HG02588 (cell line): Measurements from ENCODE around the gene LRRC3.
"Not testable (repeated sequence)": the region's sequence is repeated elsewhere in the genome, so short reads cannot be mapped to it uniquely, and the experiment has no call there.

Experiments
- ATAC-seq: cut with Tn5 transposase; IDR thresholded peaks from one replicate; pipeline ENCODE4 v1.9.1; 2021; ENCODE audit warnings: mild to moderate bottlenecking, moderate library complexity; ENCODE audit not compliant: unreplicated experiment

LRRC3 gene

DNA sequence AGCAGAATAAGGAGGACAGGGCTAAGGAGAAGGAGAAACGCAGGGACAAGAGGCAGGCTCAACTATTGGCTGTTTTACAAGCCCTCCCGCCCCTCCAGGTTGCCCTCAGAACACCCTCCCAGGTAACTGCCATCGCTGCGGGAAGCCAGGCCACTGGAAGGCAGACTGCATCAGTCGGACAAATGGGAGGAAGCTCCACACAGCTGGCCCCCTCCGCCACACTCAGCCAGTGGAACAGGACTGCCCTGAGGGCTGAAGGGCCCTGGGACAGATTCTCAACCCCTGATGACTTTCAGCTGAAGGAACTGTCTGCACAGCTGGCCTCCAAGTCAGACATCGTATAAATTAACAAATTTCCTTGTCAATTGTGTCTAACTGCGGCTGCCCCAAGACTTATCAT is 21.8 kb downstream of the LRRC3 start:
- ATAC-seq = no peak

DNA sequence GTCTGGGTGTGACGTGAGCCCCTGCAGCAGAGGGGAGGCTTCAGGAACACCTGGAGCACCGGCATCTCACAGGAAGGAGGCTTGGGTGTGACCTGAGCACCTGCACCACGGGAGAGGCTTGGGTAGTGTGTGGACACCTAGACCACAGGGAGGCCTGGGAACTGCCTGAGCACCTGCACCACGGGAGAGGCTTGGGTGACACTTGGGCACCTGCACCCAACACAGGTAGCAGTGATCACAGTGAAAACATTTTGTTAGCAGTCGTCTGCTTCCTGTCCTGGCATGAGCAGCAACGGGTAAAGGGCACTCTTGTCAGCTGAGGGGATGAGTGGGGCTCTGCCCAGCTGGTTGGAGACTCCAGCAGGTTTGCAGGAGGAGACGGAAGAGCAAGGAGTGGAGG is 22.4 kb downstream of the LRRC3 start:
- ATAC-seq = no peak

DNA sequence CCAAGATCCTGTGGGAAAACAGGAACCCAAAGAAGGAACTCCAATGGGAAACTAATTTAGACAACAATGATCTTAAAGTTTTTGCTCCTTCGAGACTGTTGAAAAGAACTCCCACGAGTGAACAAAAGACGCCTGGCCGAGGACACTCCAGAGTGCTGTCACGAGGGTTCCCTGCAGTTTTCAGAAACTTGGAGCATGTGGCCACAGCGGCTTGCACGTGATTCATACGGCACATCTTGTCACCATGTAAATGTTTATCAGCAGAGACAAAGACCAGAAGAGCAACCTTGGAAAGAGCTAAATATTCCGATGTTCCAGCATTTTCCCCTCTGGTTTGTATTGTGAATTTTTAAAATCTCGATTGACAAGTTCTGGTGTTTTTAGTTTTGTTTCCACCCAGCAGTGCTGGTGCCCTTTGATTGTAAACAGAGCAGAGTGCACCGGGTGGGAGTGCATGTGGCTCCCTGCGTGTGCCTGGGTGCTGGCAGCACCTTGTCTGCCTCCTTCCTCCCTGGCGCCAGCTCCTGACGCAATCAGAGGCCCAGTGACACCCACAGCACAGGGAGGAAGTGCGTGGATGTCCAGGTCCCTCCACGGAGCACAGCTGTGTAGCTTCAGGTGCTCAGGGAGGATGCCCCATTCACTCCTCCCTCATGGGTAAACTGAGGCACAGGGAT is 23.0 kb downstream of the LRRC3 start:
- ATAC-seq = no peak

DNA sequence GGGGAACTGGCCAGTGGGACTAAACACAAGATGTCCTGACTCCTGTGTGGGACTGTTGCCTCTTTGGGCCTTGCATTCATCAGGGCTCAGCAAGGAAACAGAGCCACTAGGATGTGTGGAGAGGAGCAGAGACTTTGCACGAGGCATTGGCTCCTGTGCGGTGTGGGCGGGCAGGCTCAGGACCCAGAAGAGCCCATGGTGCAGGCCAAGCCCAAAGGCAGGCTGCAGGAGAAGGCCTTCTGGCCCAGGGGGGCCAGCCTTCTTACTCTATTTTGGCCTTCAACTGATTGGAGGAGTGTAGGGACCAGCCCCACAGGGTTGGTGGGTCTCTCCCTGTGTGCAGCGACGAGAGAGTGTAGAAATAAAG is 23.5 kb downstream of the LRRC3 start:
- no peak for ATAC-seq

DNA sequence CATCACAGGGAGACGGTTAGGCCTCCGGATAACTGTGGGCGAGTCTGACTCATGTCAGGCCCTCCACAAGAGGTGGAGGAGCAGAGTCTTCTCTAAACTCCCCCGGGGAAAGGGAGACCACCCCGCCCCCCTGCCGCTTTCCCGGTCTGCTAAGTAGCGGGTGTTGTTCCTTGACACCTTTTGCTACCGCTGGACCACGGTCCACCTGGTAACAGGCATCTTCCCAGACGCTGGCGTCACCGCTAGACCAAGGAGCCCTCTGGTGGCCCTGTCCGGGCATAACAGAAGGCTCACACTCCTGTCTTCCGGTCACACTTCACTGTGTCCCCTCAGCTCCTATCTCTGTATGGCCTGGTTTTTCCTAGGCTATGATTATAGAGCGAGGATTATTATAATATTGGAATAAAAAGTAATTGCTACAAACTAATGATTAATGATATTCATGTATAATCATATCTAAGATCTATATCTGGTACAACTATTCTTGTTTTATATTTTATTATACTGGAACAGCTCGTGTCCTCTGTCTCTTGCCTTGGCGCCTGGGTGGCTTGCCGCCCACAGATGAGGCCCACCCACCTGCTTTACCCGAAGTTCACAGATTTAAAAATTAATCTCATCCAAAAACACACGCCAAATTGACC is 24.4 kb downstream of the LRRC3 start:
- not testable (repeated sequence) for ATAC-seq

DNA sequence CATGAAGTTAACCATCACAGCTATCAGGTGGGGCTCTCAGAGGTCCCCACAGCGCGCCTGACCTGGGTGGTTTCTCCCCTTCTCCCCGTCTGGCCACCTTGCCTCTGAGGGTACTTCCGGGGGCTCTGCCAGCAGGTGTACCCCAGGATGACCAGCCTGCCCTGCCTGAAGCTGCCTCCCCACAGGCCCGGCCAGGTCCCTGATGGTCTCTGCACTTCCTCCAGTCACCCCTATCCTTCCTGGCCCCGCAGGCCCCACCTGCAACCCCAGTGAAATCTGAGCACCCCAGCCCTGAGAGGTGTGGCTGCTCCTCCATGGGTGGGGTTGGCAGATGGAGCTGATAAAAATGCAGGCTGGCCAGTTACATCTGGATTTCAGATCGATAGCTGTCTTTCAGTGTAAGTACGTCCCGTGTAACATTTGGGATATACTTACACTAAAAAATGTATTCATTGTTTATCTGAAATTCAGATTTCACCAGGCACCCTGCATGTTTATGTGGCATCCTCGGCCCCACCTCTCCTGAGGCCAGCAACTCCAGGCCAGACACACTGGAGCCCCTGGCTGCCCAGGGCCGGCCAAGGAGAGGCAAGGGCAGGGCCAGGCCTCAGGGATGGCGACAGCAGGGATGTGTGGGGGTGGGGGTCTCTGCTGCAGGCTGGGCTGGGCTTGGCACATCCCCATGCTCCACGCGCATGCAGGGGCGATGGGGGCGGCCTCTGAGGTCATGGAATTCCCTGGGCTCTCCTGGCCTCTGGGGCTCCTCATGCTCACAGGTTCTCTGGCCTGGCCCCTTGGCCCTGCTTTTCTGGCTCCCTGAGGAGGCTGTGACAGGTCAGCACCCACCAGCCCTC is 25.1 kb downstream of the LRRC3 start:
- ATAC-seq = no peak

DNA sequence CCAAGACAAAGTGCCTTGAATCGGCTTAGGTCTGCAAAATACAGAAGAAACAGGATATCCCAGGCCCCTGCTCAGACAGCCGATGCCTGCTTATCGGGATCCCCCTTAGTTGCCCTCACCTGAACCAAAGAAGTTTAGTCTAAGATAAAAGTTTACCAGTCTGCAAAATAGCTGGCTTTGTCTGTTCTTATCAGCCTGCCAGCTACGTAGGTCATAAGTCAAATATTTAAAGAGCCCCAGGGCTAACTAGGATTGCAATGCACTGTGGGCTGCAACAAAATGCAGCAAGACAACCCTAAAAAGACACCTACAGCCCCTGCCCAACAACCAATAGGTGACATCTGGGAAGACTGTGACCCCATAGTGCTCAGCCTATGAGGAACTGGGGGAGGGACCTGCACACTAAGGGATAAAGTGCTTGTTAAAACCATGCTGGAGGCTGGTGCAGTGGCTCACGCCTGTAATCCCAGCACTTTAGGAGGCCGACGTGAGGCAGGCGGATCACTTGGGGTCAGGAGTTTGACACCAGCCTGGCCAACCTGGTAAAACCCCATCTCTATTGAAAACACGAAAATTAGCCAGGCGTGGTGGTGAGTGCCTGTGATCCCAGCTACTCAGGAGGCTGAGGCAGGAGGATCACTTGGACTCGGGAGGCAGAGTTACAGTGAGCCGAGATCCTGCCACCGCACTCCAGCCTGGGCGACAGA is 27.4 kb downstream of the LRRC3 start:
- ATAC-seq = no peak

DNA sequence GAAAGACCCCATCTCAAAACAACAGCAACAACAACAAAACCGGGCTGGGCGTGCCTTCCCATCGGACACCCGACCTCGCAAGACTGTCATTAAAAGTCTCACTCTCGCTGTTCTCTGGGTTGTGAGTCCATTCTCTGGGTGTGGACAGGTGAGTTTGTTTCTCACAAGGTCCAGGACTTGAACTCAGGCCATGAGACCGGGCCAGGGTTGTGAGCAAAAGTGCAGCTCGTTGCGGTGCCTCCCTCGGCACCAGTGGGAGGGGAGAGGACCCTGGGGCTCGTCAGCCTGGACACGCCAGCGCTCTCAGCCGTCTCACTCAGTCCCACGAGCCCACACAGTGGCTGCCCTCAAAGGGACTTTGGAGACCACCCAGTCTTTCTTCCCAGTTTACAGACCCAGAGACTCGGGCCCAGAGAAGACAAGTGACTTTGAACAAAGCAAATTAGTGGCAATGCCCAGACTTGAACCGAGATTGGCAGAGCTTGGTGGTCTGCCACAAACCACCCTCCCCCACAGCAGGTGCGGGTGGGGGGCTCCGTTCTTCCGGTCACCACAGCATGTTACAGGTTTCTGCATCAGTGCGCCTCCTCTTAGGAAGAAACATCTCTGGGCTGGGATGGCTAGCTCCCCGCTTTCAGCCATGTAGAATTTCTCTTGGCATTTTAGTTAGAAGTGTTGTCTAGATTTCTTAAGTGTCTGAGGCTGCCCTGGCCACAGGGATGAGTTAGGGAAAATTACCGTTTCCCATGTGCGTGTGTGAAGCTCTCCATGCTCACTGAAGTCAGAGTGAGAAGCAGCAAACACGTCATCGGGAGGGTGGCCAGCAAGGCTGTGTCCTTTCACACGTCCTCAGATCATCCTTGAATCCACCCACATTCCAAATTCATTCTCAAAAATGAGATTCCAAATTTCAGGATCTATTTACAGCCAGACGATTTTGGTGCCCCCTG is 28.3 kb downstream of the LRRC3 start:
- ATAC-seq = no peak

DNA sequence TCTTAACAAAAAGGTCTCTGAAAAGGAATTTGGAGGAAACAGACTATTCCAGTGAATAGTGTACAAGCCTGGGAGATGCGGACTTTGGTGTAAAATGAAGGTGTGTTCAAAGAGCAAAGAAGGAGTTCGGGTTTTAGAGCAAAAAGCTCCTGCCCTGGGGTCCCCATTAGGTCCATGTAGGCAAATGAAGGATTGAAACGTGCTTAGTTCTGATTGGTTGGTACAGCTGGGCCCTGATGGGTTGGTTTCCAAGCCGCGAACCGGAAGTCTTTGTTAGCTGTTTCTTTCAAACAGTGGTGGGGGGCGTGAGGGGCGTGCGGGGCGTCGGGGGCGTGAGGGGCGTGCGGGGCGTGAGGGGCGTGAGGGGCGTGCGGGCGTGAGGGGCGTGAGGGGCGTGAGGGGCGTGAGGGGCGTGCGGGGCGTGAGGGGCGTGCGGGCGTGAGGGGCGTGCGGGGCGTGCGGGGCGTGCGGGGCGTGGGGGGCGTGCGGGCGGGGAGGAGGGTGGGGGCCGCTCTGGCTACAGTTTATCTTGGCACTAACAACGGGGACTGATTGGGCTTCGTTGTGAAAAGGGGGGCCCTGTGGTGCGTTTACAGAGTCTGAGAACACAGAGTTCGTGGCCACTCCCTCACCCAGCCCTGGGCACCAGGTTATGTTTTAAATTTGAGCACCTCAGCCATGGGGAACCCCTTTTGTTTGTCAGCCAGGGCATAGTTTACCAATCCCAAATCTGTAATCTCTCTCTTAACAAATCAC is 29.4 kb downstream of the LRRC3 start:
- no peak for ATAC-seq

DNA sequence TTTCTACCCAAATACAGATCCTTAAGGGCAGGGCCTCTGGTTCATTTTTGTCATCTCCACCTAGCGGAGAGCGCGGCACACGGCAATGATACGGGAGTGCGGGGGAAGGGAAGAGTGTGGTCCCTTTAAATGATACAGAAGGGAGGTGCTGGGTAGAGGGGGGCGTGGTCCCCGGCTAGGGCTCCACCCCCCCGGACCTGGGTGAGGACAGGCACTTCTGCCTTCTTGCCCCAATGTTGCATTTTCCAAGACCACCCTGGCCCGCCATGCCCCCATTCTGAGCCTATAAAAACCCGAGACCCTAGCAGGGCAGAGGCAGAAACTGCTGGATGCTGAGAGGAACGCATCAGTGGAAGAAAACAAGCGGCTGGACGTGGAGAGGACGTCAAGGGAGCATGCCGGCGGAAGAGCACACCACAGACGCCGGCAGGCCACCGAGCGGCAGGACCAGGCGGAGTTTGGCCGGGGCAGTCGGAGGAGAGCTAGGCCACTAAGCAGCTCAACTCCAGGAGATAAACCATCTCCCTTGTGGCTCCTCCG is 30.0 kb downstream of the LRRC3 start:
- ATAC-seq = no peak

DNA sequence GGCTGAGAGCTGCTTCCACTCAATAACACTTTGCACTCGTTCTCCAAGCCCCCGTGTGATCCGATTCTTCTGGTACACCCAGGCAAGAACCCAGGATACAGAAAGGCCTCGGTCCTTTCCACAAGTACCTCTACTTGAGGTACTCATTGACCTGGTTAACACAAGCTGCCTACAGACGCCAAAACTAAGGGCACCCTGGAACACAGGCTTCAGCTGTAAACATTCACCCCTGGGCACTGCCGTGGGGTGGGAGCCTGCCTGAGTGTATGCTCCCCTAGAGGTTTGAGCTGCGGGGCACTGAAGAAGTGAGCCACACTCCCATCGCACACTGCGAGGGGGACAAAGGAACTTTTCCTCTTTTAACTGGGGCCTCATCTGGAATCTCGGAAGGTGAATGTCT is 30.5 kb downstream of the LRRC3 start:
- ATAC-seq = no peak

DNA sequence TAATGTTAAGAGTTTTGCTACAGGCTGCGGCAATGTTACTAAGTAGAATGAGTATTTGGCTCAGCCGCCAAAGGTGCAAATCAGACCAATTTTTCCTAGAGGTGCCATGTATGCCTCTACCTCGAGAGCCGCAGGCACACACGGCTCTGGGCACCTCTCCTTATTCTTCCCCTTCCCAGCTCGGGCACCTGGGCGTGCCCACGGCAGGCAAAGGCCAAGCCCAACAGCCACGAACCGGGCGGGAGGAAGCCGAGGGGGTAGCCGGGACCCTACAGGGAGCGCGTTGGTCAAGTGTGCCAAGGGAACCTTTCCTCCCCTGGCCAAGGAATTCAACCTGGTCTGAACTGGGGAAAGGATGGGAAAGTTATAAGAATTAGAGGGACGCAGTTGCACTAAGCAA is 31.0 kb downstream of the LRRC3 start:
- no peak for ATAC-seq

DNA sequence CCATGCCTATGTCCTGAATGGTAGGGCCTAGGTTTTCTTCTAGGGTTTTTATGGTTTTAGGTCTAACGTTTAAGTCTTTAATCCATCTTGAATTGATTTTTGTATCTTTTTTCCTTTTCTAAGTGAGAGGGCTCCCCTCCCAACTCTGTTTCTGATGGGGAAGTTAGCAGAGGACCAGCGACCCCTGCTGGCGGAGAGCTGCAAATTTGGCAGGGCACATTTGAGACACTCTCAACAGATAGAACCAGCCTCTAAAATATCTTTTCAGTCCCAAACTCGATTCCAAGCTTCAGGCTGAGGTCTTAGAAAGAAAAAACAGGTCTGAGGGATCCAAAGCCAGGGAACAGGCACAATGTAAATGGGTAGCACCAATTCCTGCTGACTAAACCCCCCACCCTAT is 32.5 kb downstream of the LRRC3 start:
- no peak for ATAC-seq

DNA sequence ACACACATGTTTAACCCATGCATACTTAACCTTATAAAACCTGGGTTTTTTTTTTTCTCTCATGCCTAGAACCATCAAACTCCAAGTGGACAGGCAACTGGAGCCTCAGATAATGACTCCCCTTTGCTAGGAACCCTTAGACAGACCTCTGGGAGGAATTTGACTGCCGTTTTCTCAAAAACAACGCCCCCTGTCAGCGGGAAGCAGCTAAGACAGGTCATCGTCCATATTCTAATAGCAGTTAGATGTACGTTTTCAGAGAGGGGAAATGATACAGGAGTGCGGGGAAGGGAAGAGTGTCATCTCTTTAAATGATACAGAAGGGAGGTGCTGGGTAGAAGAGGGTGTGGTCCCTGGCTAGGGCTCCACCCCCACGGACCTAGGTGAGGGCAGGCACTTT is 34.7 kb downstream of the LRRC3 start:
- ATAC-seq = no peak

DNA sequence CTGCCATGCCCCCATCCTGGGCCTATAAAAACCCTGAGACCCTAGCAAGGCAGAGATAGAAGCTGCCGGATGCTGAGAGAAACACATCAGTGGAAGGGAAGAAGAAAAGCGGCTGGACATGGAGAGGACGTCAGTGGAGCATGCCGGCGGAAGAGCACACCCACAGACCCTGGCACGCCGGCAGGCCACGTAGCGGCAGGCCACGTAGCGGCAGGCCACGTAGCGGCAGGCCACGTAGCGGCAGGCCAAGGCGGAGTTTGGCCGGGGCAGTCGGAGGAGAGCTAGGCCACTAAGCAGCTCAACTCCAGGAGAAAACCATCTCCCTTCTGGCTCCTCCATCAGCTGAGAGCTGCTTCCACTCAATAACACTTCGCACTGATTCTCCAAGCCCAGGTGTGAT is 35.1 kb downstream of the LRRC3 start:
- no peak for ATAC-seq

DNA sequence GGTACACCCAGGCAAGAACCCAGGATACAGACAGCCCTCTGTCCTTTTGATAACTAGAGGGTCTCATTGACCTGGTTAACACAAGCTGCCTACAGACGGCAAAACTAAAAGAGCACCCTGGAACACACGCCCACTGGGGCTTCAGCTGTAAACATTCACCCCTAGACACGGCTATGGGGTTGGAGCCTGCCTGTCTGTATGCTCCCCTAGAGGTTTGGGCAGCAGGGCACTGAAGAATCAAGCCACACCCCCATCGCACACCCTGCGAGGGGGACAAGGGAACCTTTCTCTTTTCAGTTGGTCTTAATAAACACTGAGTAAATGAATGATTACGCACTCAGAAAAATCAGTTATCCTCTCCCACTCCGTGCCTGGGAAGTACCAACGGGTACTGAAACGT is 35.5 kb downstream of the LRRC3 start:
- ATAC-seq = no peak

DNA sequence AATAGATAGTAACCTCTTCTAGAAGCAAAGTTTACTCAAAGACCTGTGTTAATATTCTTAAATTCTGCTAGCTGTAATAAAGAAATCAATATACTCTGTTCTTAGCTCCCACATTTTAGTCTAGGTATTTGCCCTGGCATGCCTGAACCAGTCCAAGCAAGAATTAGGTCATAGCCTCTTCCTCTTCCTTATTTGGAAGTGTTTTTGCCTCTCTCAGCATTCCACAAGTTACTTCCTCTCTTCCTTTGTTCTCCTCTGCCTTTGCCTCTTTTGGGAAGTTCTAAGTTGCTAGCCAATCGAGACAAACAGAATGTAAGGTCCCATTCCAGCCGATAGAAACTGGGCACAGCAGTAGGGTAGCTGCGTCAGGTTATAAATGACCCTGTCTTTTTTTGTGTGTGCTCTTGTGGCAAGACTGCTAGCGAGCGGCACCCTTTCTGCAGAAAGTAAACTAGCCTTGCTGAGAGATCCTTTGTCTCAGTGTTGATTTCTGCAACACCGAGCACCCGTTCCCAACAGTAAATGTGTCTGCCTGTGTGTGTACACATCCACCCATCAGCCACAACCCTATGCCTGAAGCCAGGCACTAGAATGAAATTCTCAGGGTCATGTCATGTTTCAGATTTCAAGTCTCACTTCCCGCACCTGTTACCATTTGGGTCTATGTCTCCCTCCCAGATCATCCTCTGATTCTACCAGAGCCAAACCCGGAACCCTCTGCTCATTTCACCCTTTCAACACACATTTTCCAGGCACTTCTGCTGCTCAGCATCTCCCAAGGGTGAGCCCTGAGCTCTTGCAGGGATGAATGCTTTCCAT is 37.5 kb downstream of the LRRC3 start:
- ATAC-seq = no peak

DNA sequence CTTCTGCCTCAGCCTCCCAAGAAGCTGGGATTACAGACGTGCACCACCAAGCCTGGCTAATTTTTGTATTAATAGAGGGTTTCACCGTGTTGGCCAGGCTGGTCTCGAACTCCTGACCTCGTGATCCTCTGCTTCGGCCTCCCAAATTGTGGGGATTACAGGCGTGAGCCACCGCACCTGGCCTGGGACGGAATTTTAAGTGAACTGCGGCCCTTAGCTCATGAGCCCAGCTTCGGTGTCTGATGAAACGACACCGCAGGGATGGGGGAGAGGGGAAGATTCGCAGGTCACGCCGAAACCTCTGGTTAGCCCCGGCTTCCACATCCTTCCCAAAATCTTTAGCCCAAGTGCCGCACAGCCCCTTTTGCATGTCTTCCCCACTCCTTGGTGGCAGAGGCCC is 39.1 kb downstream of the LRRC3 start:
- no peak for ATAC-seq

DNA sequence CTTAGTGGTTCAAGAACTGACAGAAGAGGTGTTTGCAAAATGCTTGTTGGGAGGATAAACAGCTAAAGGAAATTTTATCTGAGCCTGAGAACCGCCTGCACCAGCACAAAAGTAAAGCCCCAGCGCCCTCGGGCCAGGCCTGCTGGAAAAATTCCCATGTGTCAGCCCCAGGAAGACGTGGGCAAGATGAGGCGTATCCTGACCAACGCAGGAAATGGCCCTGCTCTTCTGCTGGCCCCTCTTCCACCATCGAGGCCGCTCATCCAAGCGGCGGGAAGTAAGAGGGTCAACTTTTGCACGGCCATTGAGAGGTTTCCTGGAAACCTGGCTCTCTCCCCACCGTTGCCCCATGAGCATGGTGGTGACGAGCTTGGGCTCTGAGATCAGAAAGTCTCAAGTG is 39.6 kb downstream of the LRRC3 start:
- ATAC-seq = no peak
